ENCODE data around the gene PCCA.

GRCh38 chr13:100506154-100506553, 417.3 kb downstream of the PCCA start:
- TF ChIP-seq ZFP30 (CRISPR knock-in tag; IDR thresholded peaks at IDR 0.05): no peak
- no peak for TF ChIP-seq OSR1 (CRISPR knock-in tag; IDR thresholded peaks at IDR 0.05)
- TF ChIP-seq, protein P1, sequence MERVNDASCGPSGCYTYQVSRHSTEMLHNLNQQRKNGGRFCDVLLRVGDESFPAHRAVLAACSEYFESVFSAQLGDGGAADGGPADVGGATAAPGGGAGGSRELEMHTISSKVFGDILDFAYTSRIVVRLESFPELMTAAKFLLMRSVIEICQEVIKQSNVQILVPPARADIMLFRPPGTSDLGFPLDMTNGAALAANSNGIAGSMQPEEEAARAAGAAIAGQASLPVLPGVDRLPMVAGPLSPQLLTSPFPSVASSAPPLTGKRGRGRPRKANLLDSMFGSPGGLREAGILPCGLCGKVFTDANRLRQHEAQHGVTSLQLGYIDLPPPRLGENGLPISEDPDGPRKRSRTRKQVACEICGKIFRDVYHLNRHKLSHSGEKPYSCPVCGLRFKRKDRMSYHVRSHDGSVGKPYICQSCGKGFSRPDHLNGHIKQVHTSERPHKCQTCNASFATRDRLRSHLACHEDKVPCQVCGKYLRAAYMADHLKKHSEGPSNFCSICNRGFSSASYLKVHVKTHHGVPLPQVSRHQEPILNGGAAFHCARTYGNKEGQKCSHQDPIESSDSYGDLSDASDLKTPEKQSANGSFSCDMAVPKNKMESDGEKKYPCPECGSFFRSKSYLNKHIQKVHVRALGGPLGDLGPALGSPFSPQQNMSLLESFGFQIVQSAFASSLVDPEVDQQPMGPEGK (CRISPR knock-in tag; IDR thresholded peaks at IDR 0.05; ENCODE audit: borderline replicate concordance): no peak
- no peak for TF ChIP-seq ZC3H10 (CRISPR knock-in tag; IDR thresholded peaks at IDR 0.05)
- no peak for TF ChIP-seq PPARA (CRISPR knock-in tag; IDR thresholded peaks at IDR 0.05; ENCODE audit: borderline replicate concordance)
- TF ChIP-seq ZNF8 (CRISPR knock-in tag; IDR thresholded peaks at IDR 0.05): no peak
- no peak for TF ChIP-seq ARNTL (CRISPR knock-in tag; IDR thresholded peaks at IDR 0.05; ENCODE audit: borderline replicate concordance, low read depth)
- no peak for TF ChIP-seq ZNF565 (CRISPR knock-in tag; conservative IDR thresholded peaks at IDR 0.05; ENCODE audit: low read depth)

Data from SK-N-SH treated with all-trans-retinoic acid at 6 μM for 48 hours (cell line).